Upper lobe of right lung (tissue), 1 donor: ENCODE data around the gene ZCCHC24. TPM values are rescaled to one million over a fixed set of nuclear protein-coding genes. Genes with fewer than 3 reads are reported as not detected.
A peak's percentile ranks its signal among the peaks of the same experiment; 100 is the strongest.

Experiments
- ATAC-seq: fragments of 200-7000 bp; cut with Tn5 transposase; one replicate; pipeline ENCODE4 v1.9.1; 2020; ENCODE audit warnings: mild to moderate bottlenecking, moderate library complexity
- DNase-seq: peaks from one replicate; pipeline ENCODE4 v3.0.0-alpha.2; 2020
- H3K27ac ChIP-seq: fragments of 200-600 bp; one replicate; pipeline ENCODE4 v1.8.0; 2022
- H3K27me3 ChIP-seq: fragments of 200-600 bp; one replicate; pipeline ENCODE4 v1.8.0; 2022; ENCODE audit warnings: mild to moderate bottlenecking
- H3K36me3 ChIP-seq: fragments of 200-600 bp; one replicate; pipeline ENCODE4 v1.8.0; 2022
- H3K4me1 ChIP-seq: fragments of 200-600 bp; one replicate; pipeline ENCODE4 v1.8.0; 2022
- H3K4me3 ChIP-seq: fragments of 200-600 bp; one replicate; pipeline ENCODE4 v1.8.0; 2022; ENCODE audit warnings: mild to moderate bottlenecking
- H3K9me3 ChIP-seq: fragments of 200-600 bp; one replicate; pipeline ENCODE4 v1.8.0; 2022
- intact Hi-C: fragments of 100-400 bp; cut with DNase I; formaldehyde crosslinking; loops from one replicate; pipeline ENCODE4 v1.11.0; 2022
- total RNA-seq: library from RNA; stranded (reverse); fragmentation: NEBNext Ultra II Directional; extraction: Animal tissue kit (Norgen Biotek cat#: 25700); gene quantifications from one replicate; pipeline ENCODE4 v1.2.1, GENCODE V29; 2021
- TF ChIP-seq, protein P1 (sequence below): fragments of 200-600 bp; IDR thresholded peaks from one replicate; pipeline ENCODE4 v1.8.0; 2022; ENCODE audit warnings: antibody characterized with exemption
- donor health status: DM: no; HTN: yes; CAD: no; lungs with severe emphysema.

ZCCHC24 gene
- total RNA-seq, 1 donor from 2014 or later, result 32.4 TPM

DNA sequence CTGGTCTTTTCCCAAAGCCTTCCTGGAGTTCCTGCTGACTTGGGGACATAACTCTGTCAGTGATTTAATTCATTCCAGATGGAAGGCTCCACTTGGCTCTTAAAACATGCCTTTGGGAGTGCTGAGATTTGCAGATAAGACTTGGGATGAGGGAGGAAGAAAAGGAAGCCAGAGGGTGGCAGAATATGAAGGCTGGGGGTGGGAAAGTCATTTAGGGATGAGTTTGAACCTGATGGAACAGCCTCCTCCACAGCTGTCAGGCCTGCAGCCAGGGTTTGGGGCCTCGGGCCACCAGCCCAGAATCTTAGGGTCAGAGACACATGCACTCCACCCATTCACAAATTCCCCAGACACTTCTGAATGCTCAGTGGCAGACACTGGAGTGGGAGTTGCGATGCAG, 38.5 kb upstream of the ZCCHC24 start:
- H3K27me3 ChIP-seq, result no peaks in the 10 kb centered on the region
- H3K4me1 ChIP-seq, result peaks cover 9% of the 10 kb centered on the region
- intact Hi-C loops, result no loop called here
- no peak overlapping the region for H3K4me3 ChIP-seq
- TF ChIP-seq, protein P1, sequence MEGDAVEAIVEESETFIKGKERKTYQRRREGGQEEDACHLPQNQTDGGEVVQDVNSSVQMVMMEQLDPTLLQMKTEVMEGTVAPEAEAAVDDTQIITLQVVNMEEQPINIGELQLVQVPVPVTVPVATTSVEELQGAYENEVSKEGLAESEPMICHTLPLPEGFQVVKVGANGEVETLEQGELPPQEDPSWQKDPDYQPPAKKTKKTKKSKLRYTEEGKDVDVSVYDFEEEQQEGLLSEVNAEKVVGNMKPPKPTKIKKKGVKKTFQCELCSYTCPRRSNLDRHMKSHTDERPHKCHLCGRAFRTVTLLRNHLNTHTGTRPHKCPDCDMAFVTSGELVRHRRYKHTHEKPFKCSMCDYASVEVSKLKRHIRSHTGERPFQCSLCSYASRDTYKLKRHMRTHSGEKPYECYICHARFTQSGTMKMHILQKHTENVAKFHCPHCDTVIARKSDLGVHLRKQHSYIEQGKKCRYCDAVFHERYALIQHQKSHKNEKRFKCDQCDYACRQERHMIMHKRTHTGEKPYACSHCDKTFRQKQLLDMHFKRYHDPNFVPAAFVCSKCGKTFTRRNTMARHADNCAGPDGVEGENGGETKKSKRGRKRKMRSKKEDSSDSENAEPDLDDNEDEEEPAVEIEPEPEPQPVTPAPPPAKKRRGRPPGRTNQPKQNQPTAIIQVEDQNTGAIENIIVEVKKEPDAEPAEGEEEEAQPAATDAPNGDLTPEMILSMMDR, result no peak
- DNase-seq (no peak), ATAC-seq (peak; percentile 36)
- H3K36me3 ChIP-seq, result no peaks in the 10 kb centered on the region
- peak overlapping the region; percentile 59 for H3K27ac ChIP-seq
- no peaks in the 10 kb centered on the region for H3K9me3 ChIP-seq

DNA sequence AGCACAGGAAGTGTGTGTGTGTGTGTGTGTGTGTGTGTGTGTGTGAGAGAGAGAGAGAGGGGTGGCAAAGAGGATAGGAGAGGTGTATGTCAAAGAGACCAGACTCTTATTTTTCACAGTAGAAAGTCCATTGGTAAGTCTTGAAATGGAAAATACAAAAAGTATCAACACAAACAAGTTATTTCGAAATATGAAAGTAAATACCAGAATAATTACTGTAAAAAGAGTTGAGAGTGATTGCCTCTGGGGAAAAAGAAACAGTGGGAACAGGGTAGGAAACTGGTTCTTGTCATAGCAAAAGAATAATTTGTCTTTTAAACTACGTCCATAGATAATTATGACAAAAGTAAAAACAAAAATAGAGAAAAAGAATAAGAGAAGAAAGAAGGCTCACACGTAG, 37.9 kb upstream of the ZCCHC24 start:
- Histone ChIP-seq H3K4me1 (peaks cover 9% of the 10 kb centered on the region), H3K36me3 (no peaks in the 10 kb centered on the region), H3K4me3 (no peak overlapping the region), H3K27me3 (no peaks in the 10 kb centered on the region), H3K9me3 (no peaks in the 10 kb centered on the region), H3K27ac (peak overlapping the region; percentile 59)
- TF ChIP-seq, protein P1, result no peak
- ATAC-seq, result no peak
- no peak for DNase-seq
- intact Hi-C loops, result no loop called here

DNA sequence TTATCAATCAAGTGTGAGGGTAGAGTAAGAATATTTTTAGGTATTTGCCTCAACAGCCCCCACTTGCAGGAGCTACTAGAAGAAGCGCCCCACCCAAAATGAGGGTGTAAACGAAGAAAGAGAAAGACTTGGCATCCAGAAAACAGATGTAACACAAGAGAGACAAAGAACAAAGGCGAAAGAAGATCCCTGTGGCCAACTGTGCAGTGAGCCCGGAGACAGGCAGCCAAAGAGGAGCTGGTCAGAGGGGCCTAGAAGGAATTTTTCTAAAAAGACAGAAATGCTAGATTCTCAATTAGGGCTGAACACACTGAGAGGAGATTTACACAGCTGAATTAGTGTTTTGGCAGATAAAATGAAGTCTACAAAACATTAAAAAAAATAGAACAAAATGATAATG, 37.3 kb upstream of the ZCCHC24 start:
- no peak for ATAC-seq
- intact Hi-C loops, result no loop called here
- DNase-seq, result no peak
- TF ChIP-seq, protein P1, result no peak
- Histone ChIP-seq H3K4me1 (peaks cover 5% of the 10 kb centered on the region), H3K4me3 (no peak overlapping the region), H3K27ac (no peak overlapping the region), H3K36me3 (no peaks in the 10 kb centered on the region), H3K27me3 (no peaks in the 10 kb centered on the region), H3K9me3 (no peaks in the 10 kb centered on the region)

DNA sequence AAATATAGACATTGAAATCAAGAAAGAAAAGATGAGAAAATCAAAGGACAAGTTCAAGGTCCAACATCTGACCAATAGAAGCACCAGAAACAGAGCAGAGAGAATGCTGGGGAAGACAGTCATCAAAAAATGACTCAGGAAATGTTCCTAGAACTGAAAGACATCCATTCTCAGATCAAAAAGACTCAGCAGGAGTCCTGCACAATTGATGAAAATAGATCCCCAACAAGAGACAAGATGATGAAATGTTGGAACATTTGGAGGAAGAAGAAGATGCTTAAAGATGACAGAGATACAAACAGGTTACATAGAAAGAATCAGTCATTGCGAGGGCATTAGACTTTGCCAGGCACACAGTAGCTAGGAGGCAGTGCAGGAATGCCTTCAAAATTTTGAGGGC, 36.9 kb upstream of the ZCCHC24 start:
- intact Hi-C loops, result no loop called here
- peaks cover 3% of the 10 kb centered on the region for H3K4me1 ChIP-seq
- H3K27me3 ChIP-seq, result no peaks in the 10 kb centered on the region
- H3K9me3 ChIP-seq, result no peaks in the 10 kb centered on the region
- TF ChIP-seq, protein P1, result no peak
- H3K4me3 ChIP-seq, result no peak overlapping the region
- DNase-seq (no peak), ATAC-seq (no peak)
- no peaks in the 10 kb centered on the region for H3K36me3 ChIP-seq
- H3K27ac ChIP-seq, result no peak overlapping the region

DNA sequence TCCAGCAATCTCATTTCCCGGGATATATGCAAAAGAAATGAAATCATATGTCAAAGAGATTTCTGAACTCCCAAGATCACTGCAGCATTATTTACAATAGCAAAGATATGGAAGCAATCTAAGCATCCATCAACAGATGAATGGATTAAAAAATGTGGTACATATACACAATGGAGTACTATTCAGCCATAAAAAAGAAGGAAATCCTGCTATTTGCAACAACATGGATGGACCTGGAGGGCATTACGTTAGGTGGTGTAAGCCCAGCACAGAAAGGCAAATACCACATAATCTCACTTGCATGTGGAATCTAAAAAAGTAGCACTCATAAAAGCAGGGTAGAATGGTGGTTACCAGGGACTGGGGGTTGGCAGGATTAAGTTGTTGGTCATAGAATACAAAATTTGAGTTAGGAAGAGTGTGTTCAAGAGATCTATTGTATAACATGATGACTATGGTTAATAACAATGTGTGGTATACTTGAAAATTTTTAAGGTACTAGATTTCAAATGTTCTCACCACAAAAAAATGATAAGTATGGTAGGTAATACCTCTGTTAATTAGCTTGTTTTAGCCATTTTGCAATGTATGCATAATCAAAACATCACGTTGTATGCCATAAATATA, 34.0 kb upstream of the ZCCHC24 start:
- intact Hi-C loops, result no loop called here
- no peaks in the 10 kb centered on the region for H3K9me3 ChIP-seq
- H3K4me3 ChIP-seq, result no peak overlapping the region
- TF ChIP-seq, protein P1, result no peak
- DNase-seq (no peak), ATAC-seq (no peak)
- no peaks in the 10 kb centered on the region for H3K27me3 ChIP-seq
- peaks cover 3% of the 10 kb centered on the region for H3K4me1 ChIP-seq
- no peaks in the 10 kb centered on the region for H3K36me3 ChIP-seq
- no peak overlapping the region for H3K27ac ChIP-seq

DNA sequence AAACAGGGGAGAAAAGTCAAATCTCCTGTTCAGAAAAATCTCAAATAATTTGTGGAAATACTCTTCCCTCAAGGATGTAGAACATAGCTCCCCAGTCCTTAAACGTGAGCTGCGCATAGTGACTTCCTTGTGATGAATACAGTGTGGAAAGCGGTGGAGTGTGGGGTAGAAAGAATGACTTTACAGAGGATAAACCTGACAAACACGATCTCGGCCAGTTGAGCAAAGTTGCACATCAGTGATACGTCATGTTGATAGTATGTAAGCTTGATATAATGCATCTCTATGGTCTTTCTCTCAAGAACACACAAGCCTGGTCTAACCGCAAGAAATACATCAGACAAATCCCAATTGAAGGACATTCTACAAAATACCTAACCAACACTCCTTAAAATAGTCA, 32.0 kb upstream of the ZCCHC24 start:
- Histone ChIP-seq H3K4me1 (peaks cover under 1% of the 10 kb centered on the region), H3K36me3 (no peaks in the 10 kb centered on the region), H3K27ac (no peak overlapping the region), H3K27me3 (no peaks in the 10 kb centered on the region), H3K9me3 (no peaks in the 10 kb centered on the region), H3K4me3 (no peak overlapping the region)
- TF ChIP-seq, protein P1, result no peak
- DNase-seq, result no peak
- ATAC-seq, result no peak
- intact Hi-C loops, result no loop called here
